ENCODE data around the gene FAM124B.

Gene FAM124B

GRCh38 chr2:224335991-224336390 lies 65.9 kb downstream of the FAM124B start:
- no peak for DNase-seq (ENCODE audit: low spot score)

GRCh38 chr2:224334726-224335125 lies 67.2 kb downstream of the FAM124B start:
- DNase-seq (ENCODE audit: low spot score): no peak

DNA sequence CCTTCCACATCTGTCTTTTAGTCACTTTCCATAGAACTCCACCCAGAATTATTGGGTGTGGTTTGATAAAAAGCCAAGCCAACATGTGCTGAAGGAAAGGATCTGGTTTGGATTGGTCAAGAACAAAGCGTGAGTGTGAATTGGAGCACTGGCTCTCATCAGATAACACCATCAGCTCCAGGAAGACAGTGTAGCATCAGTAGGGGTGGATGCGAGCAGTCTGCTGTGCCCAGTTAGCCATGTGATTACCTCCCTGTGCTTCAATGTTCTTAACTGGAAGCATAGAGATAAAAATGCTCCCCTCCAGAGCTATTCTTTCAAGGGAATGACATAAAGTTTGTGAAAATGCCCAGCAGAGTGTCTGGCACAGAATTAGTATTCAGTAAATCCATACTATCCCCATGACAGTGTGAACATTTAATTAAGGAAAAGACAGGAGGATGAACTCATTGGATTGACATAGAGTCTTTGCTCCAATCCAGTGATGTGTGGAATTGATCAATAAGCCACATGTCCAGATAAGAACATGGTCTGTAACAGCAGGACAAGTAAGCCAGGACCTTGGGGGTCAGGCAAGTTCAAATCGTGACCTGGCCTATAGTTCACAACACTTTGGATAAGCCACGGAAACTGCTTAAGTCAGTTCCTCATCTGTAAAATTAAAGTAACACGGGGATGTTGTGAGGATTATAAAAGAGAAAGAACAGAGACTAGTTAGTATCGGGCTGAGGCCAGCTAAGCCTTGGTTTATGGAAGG lies 68.0 kb downstream of the FAM124B start:
- no peak for DNase-seq (ENCODE audit: low spot score)

DNA sequence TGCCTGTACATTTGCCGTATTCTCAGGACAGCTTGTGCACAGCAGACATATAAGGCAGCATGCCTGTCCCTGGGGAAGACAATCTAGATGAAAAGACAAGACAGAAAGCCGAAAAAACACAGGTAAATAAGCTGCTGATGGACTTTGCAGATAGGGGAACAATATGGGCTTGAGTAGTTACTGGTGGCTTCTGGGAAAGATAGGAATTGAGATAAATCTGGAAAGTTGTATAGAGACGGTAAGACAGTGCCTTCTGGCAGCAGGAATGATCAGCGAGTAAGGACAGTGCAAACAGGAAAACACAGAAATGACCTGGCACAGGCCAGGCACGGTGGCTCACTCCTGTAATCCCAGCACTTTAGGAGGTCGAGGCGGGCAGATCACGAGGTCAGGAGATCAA lies 70.2 kb downstream of the FAM124B start:
- no peak for DNase-seq (ENCODE audit: low spot score)

DNA sequence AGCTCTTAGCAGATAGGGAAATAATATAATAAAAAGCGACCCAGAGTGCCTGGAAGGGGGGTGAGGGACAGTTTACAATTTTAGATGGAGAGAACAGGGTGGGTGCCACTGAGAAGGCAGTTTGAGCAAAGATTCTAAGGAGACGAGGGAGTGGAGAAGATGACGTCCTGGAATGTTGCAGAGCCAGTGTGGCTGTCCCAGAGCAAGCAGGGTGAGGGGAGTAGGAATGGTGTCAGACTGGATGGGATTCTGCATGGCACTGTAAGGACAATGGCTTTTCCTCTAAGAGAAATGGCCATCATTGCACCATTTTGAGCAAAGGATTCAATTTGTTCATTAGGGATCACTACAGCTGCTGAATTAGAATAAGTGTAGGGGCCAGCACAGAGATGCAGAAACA lies 73.1 kb downstream of the FAM124B start:
- no peak for DNase-seq (ENCODE audit: low spot score)
